SU-DHL-6 (cell line): ENCODE measurements around the gene ARHGEF4.
"Not testable (repeated sequence)": the region's sequence is repeated elsewhere in the genome, so short reads cannot be mapped to it uniquely, and the experiment has no call there.

Source experiments
- H2AFZ ChIP-seq: fragments of 200-600 bp; sonication (generic); 2 replicates; pipeline ENCODE4 v1.6.1; 2014; ENCODE audit warnings: low read depth, mild to moderate bottlenecking, moderate library complexity, mixed read lengths, antibody characterized with exemption, low read length; ENCODE audit not compliant: severe bottlenecking
- H3F3A ChIP-seq: fragments of 200-600 bp; shearing (Covaris generic); 2 replicates; pipeline ENCODE4 v1.6.0; 2016; ENCODE audit warnings: antibody characterized with exemption, mild to moderate bottlenecking; ENCODE audit not compliant: insufficient read depth
- H3K27ac ChIP-seq: fragments of 200-600 bp; sonication (generic); 2 replicates; pipeline ENCODE4 v1.5.1; 2016; ENCODE audit warnings: low read depth, mild to moderate bottlenecking, low read length, moderate library complexity, mixed read lengths
- H3K27me3 ChIP-seq: fragments of 200-600 bp; sonication (generic), shearing (Covaris generic); 2 replicates; pipeline ENCODE4 v1.6.0; 2014; ENCODE audit warnings: mild to moderate bottlenecking, low read length
- H3K36me3 ChIP-seq: fragments of 200-600 bp; sonication (generic); 2 replicates; pipeline ENCODE4 v1.6.1; 2014; ENCODE audit warnings: mild to moderate bottlenecking, low read length, mixed read lengths
- H3K4me2 ChIP-seq: fragments of 300-600, 200-600 bp; shearing (Covaris generic), sonication (generic); 2 replicates; pipeline ENCODE4 v1.6.0; 2014; ENCODE audit warnings: low read length, low read depth, mild to moderate bottlenecking; ENCODE audit not compliant: poor library complexity, severe bottlenecking
- H3K4me3 ChIP-seq: fragments of 200-600 bp; sonication (generic); 2 replicates; pipeline ENCODE4 v1.5.1; 2014; ENCODE audit warnings: antibody characterized with exemption, low read length, mild to moderate bottlenecking, mixed read lengths; ENCODE audit not compliant: insufficient read depth, poor library complexity, severe bottlenecking
- H3K79me2 ChIP-seq: fragments of 200-600 bp; sonication (generic); 2 replicates; pipeline ENCODE4 v1.6.1; 2014; ENCODE audit warnings: mild to moderate bottlenecking, low read length, moderate library complexity; ENCODE audit not compliant: insufficient read depth
- H3K9ac ChIP-seq: fragments of 200-600 bp; sonication (generic); 2 replicates; pipeline ENCODE4 v1.7.0; 2014; ENCODE audit warnings: mild to moderate bottlenecking, low read length
- H3K9me2 ChIP-seq: fragments of 200-600 bp; sonication (generic); replicated peaks from 2 replicates; pipeline ENCODE4 v1.6.1; 2014; ENCODE audit warnings: low read length; ENCODE audit not compliant: insufficient read depth
- H3K9me3 ChIP-seq: fragments of 200-600 bp; sonication (generic); 2 replicates; pipeline ENCODE4 v1.6.1; 2014; ENCODE audit warnings: low read length, mixed read lengths; ENCODE audit not compliant: insufficient read depth
- H4K20me1 ChIP-seq: fragments of 200-600 bp; sonication (generic); 2 replicates; pipeline ENCODE4 v1.6.1; 2014; ENCODE audit warnings: low read depth, mild to moderate bottlenecking, antibody characterized with exemption, low read length, moderate library complexity, mixed read lengths
- CTCF ChIP-seq: fragments of 200-600 bp; sonication (generic); IDR thresholded peaks from one replicate; pipeline ENCODE4 v1.5.1; 2017; ENCODE audit warnings: antibody characterized with exemption, mild to moderate bottlenecking, low read length, moderate library complexity; ENCODE audit not compliant: insufficient read depth, poor library complexity, severe bottlenecking
- EZH2phosphoT487 ChIP-seq: fragments of 200-600 bp; sonication (generic), shearing (Covaris generic); conservative IDR thresholded peaks from 2 replicates; pipeline ENCODE4 v1.6.1; 2018; ENCODE audit warnings: mild to moderate bottlenecking, antibody characterized with exemption, low read length, moderate library complexity, mixed read lengths

ARHGEF4 gene

GRCh38 chr2:131076707-131077106 is 240.0 kb downstream of the ARHGEF4 start:
- Histone ChIP-seq H3K36me3 (peaks cover 5% of the 10 kb centered on the region), H3F3A (no peaks in the 10 kb centered on the region), H2AFZ (no peak overlapping the region), H3K27me3 (no peaks in the 10 kb centered on the region), H3K4me3 (no peak overlapping the region), H3K9me2 (no peaks in the 10 kb centered on the region), H3K79me2 (peaks cover 84% of the 10 kb centered on the region), H4K20me1 (peaks cover 10% of the 10 kb centered on the region), H3K27ac (no peak overlapping the region), H3K4me2 (no peak overlapping the region), H3K9me3 (no peaks in the 10 kb centered on the region), H3K9ac (no peak overlapping the region)
- TF ChIP-seq EZH2phosphoT487 (no peak), CTCF (no peak)

- no peaks in the 10 kb centered on the region for H3K9me2 ChIP-seq
- no peaks in the 10 kb centered on the region for H3F3A ChIP-seq
- TF ChIP-seq CTCF (no peak), EZH2phosphoT487 (no peak)
- H3K27ac ChIP-seq, result no peak overlapping the region
- no peak overlapping the region for H3K4me3 ChIP-seq
- no peak overlapping the region for H3K4me2 ChIP-seq
- no peak overlapping the region for H3K9ac ChIP-seq
- peaks cover 10% of the 10 kb centered on the region for H4K20me1 ChIP-seq
- H2AFZ ChIP-seq, result no peak overlapping the region
- no peaks in the 10 kb centered on the region for H3K27me3 ChIP-seq
- H3K36me3 ChIP-seq, result peaks cover 9% of the 10 kb centered on the region
- H3K79me2 ChIP-seq, result peaks cover 87% of the 10 kb centered on the region
- H3K9me3 ChIP-seq, result no peaks in the 10 kb centered on the region
Observed at GRCh38 chr2:131077182-131077846, 240.6 kb downstream of the ARHGEF4 start.

GRCh38 chr2:131077966-131078365 is 241.3 kb downstream of the ARHGEF4 start:
- Histone ChIP-seq H3K9me2 (no peaks in the 10 kb centered on the region), H3K36me3 (peaks cover 11% of the 10 kb centered on the region), H3K4me2 (no peak overlapping the region), H3K27me3 (no peaks in the 10 kb centered on the region), H4K20me1 (peaks cover 10% of the 10 kb centered on the region), H3F3A (no peaks in the 10 kb centered on the region), H3K9me3 (no peaks in the 10 kb centered on the region), H3K4me3 (no peak overlapping the region), H3K79me2 (peaks cover 87% of the 10 kb centered on the region), H2AFZ (no peak overlapping the region), H3K9ac (no peak overlapping the region), H3K27ac (no peak overlapping the region)
- TF ChIP-seq CTCF (no peak), EZH2phosphoT487 (no peak)

GRCh38 chr2:131079931-131080330 is 243.2 kb downstream of the ARHGEF4 start:
- not testable (repeated sequence) for H3K9ac ChIP-seq, H3K4me2 ChIP-seq, H3K4me3 ChIP-seq, H3K27me3 ChIP-seq, H3K9me3 ChIP-seq, H3K27ac ChIP-seq, H2AFZ ChIP-seq, H3K9me2 ChIP-seq, H3F3A ChIP-seq
- Histone ChIP-seq H3K79me2 (peaks cover 86% of the 10 kb centered on the region), H3K36me3 (peaks cover 11% of the 10 kb centered on the region), H4K20me1 (peaks cover 20% of the 10 kb centered on the region)
